ENCODE results near the gene CX3CL1.
"Not testable (repeated sequence)": the region's sequence is repeated elsewhere in the genome, so short reads cannot be mapped to it uniquely, and the experiment has no call there.

The CX3CL1 gene

GRCh38 chr16:57383276-57384247 is 11.3 kb downstream of the CX3CL1 start:
- DNase-seq, result peak; percentile 45

- no peak for DNase-seq
These were observed 12.2 kb downstream of the CX3CL1 start for GRCh38 chr16:57384248-57385070.

GRCh38 chr16:57385083-57385482 is 12.8 kb downstream of the CX3CL1 start:
- DNase-seq, result no peak

DNA sequence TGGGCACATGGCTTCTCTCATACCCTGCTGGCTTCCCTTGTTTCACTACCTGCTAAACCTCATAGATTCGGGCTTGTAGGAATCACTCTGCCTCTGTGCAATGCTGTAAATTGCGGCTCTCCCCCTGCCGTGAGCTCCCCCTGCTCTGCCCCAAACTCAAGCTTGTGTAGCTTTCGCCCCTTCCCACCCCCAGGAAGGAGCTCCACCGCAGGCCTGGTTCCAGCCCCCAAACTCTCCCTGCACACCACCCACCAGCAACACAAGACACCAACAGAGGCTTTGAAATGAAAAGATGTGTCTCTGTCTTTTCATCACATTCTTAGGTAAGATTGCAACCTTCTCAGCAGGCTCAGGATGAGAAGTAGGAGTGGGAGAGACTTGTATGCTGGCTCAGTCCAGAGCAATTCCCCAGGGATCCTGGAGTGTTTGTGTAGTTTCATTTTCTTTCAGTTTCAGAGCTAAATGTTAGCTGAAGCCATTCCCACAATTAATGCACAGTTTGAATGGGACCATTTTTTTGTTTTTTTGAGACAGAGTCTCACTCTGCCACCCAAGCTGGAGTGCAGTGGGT is 14.2 kb downstream of the CX3CL1 start:
- peak; percentile 59 for DNase-seq

DNA sequence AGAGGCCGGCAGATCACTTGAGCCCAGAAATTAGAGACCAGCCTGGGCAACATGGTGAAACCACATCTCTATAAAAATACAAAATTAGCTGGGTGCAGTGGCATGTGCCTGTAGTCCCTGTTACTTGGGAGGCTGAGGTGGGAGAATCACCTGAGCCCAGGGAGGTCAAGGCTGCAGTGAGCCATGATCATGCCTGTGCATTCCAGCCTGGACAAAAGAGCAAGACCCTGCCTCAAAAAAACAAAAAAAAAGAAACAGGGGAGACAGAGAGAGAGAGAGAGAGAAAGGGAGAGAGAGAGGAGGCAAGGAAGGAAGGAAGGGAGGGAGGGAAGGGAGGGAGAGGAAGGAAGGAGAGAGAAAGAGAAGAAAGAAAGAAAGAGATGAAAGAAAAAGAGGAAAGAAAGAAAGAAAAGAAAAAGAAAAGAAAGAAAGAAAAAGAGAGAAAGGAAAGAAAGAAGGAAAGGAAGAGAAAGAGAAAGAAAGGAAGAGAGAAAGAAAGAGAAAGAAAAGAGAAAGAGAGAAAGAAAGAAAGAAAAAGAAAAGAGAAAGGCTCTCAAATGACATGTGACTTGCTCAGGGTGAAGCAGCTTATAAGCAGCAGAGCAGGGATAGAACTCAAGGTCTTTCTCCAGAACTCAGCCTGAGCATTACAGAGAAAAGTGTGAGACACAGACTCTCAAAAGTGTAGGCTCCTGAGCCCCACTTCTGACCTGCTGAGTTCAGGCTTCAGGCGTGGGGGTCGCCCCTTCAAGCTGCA is 15.5 kb downstream of the CX3CL1 start:
- DNase-seq, result no peak

DNA sequence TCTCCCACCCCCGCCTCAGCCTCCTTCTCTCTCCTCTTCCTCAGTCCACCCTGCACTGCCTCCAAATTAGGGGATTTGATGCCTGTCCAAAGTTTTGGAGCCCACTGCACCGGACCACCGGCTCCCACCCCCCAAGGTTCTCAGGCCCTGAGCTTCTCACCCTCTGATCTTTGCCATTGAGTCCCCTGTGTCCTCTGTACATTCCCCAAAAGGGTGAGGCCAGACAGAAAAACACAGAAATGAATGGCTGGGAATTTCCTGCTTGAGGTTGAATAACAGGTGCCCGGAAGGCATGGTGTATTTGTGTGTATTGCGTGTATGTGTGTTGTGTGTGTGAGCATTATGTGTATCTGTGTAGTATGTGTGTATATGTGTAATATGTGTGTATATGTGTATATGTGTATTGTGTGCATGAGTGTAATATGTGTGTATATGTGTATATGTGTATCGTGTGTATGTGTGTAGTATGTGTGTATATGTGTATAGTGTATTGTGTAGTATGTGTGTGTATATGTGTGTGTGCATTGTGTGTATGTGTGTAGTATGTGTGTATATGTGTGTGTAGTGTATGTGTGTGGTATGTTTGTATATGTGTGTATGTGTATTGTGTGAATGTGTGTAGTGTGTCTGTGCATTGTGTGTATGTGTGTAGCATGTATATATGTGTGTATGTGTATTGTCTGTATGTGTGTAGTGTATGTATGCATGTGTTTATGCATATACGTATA is 16.2 kb downstream of the CX3CL1 start:
- DNase-seq, result no peak

DNA sequence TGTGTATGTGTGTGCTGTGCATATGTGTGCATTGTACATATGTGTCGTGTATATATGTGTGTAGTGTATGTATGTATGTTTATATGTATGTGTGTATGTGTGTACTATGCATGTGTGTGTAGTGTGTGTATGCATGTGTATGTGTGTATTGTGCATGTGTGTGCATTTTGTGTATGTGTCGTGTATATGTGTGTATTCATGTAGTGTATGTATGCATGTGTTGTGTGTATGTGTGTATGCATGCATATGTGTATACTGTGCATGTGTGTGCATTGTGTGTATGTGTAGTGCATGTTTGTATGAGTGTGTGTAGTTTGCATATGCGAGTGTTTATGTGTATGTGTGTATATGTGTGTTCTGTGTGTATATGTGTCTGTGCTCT is 16.8 kb downstream of the CX3CL1 start:
- DNase-seq, result no peak

- no peak for DNase-seq
These were observed 18.5 kb downstream of the CX3CL1 start for GRCh38 chr16:57390636-57391295.

DNA sequence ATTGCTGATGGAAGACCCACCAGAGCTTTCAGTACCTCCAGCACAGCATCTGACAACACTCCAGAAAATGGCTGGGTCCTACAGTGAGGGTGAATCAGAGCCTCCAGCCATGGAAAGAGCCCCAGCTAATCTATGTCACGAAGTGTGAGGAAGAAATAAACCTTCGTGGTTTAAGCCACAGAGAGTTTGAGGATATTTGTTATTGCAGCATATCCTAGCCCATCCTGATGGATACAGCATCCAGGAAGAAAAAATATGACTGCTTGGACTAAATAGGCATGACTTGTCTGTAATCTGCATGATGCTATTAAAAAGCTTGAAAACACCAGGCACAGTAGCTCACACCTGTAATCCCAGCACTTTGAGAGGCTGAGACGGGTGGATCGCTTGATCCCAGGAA is 19.0 kb downstream of the CX3CL1 start:
- DNase-seq, result no peak

- no peak for DNase-seq
These were observed 19.4 kb downstream of the CX3CL1 start for GRCh38 chr16:57391708-57392107.

DNA sequence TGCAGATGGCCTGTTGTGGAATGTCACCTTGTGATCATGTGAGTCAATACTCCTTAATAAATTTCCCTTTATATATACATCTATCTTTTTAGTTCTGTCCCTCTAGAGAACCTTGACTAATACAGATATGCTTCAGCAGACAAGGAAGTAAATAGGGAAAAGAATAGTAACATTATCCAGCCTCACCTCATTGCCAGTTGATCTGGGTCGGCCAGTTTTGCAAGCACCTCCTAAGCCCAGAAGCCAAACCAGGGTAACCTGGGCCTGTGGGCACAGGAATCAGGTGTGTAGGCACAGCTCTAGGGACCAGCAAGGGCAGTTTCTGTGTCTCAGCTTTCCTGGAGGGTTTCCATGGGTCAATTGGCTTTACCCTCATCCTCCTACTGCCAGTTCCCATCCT is 20.4 kb downstream of the CX3CL1 start:
- no peak for DNase-seq

GRCh38 chr16:57394444-57394843 is 22.2 kb downstream of the CX3CL1 start:
- no peak for DNase-seq

DNA sequence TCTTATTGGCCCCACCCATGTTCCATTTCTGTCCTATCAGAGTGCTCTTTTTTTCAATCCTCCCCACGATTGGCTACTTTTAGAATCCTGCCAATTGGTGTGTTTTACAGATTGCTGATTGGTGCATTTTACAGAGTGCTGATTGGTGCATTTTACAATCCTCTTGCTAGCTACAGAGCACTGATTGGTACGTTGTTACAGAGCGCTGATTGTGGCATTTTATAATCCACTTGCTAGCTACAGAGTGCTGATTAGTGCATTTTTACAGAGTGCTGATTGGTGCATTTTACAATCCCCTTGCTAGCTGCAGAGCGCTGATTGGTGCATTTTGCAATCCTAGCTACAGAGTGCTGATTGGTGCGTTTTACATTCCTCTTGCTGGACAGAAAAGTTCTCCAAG is 22.7 kb downstream of the CX3CL1 start:
- no peak for DNase-seq

- no peak for DNase-seq
These were observed 24.5 kb downstream of the CX3CL1 start for GRCh38 chr16:57396786-57397185.

DNA sequence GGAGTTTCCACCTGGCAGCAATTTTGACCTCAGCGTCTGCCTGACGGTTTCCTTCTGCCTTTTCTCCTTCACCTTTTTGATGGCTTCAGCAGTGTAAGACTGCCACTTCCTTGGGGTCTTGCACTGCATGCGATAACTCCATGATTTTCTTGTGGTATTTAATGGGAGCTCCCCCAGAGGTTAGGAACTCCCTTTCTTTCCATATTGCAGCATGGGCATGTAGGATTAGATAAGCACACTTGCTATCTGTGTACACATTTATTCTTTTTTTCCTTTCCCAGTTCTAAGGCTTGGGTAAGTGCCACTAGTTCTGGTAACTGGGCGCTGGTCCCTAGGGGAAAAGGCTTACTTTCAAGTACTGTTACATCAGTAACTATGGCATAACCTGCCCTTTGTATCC is 25.2 kb downstream of the CX3CL1 start:
- not testable (repeated sequence) for DNase-seq

DNA sequence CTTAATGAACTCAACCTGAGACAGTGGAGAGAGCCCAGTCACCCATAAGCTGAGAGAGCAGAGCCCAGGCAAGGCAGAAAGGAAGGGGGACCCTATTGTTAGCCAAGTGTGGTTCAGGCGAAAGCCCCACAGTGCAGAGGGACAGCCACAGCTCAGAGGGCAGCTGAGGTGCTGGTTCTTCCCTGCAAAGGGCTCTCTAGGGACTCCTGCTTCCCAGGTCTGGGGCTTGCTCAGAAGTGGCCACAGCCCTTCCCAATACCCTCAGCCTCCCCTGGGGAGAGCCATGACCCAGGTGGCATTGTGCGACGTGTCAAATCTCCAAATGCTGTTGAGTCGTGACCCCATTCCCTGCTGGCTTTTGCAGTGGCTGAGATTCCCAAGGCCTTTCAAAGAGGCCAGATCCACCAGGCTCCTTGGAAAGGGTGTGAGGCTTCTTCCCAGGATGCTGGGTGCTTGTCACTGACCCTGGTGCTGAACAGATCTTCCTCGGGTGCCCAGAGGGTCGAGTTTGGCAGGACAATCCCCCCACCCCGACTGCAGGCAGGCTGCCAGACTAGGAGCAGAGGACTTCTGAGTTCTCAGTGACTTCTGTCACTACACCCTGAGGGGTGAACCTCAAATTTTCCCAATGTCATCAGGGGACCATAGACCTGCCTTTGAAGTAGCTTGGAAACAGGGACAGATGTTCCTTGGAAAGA is 29.8 kb downstream of the CX3CL1 start:
- DNase-seq, result no peak

GRCh38 chr16:57403965-57404817 is 31.9 kb downstream of the CX3CL1 start, which contains the start of gene CCL17:
Gene CCL17, plus strand, starts transcription at chr16:57404767. Its CDS starts 9,166 bp downstream, at chr16:57413933.
- DNase-seq, result no peak

GRCh38 chr16:57405097-57405496 is 32.8 kb downstream of the CX3CL1 start:
- DNase-seq, result no peak

- no peak for DNase-seq
These were observed 34.6 kb downstream of the CX3CL1 start for GRCh38 chr16:57406881-57407280.

Data from fibroblast of skin of right quadriceps (primary cell).